HG02973 (cell line): ENCODE measurements around the gene MAD1L1.

Experiments used
- ATAC-seq: cut with Tn5 transposase; IDR thresholded peaks from one replicate; pipeline ENCODE4 v1.9.1; 2021; ENCODE audit warnings: moderate library complexity; ENCODE audit not compliant: unreplicated experiment

Gene MAD1L1

DNA sequence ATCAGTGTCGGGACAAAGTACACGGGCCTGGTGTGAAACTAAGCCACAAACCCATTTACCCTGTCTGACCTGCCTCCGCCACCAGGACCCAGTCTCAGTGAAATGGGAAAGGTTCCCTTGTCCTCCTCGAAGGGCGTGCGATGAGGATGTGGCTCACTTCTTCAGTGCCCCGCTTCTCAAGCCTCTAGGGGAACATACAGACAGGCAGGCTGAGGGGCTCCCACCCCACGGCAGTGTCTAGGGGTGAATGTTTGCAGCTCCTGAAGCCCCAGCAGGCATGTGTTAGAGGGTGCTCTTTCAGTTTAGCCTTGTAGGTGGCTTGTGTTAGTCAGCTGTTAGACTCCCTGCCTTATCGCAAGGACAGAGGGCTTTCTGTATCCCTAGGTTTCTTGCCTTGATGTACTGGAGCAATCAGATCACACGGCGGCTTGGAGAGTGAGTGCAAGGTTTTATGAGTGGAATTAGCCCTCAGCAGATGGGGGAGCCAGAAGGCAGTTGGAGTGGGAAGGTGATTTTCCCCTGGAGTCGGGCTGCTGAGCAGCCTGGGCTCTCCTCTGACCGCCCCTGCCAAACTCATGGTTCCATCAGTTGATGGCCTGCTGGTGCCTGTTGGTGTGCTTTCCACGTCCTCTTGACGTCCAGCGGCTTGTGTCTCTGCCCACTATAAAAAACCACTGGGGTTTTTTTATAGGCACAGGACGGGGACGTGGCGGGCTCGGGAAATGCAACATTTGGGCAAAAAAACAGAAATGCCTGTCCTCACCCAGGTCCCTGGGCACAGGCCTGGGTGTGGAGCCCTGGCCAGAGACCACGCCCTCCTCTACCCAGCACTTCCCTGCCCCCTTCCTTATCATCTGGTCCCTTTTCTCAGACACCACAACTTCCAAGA lies 10.0 kb upstream of the MAD1L1 start:
- no peak for ATAC-seq

DNA sequence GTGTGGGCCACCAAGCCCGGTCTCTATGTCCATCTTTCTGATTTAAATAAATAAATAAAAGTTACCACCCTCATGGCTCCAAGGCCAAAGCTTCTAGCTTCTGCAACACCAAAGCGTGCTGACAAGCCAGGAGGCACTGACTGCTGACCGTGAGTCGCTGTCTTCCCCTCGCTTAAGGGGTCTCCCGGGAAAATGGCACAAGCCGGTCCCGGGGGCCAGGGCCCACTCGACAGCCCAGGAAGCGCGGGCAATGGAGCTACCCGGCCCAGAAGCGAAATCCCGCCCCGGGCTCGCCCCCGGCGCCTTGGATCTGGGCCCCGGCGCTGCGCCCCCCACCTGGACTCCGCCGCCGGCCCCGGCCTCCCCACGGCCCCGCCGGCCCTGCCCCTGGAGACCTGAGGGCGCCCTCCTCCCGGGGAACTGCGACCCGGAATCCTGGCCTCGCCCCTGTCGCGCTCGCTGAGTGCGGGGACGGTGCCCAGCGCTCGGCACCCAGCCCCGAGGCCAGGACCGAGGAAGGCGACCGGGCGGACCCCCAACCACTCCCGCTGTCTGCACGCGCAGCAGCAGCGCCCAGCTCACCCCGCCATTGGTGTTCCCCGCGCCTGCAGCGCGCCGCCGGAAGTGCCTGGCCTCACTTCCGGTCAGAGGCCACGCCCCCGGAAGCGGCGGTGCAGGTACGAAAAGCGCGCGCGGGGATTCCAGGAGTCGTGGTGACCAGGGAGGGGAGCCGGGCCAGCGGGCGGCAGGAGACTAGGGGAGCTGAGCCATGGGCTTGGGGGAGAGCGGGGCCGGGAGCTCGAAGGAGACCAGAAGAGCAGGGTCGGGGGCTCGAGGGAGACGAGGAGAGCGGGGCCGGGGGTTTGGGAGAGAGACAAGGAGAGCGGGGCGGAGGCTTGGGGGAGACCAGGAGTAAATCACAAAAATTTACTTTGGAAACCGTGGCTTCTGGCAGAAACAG lies 9.1 kb upstream of the MAD1L1 start, which contains the start of the genes MRM2 and NUDT1:
MRM2 (minus strand) TSS at position 626 of the 961 bp plus-strand sequence; CDS start at position 590, 36 bp downstream.
NUDT1 (plus strand) TSS at position 647 of the 961 bp plus-strand sequence. CDS start 2,349 bp downstream, outside the sequence.
- ATAC-seq, result peak; percentile 47

DNA sequence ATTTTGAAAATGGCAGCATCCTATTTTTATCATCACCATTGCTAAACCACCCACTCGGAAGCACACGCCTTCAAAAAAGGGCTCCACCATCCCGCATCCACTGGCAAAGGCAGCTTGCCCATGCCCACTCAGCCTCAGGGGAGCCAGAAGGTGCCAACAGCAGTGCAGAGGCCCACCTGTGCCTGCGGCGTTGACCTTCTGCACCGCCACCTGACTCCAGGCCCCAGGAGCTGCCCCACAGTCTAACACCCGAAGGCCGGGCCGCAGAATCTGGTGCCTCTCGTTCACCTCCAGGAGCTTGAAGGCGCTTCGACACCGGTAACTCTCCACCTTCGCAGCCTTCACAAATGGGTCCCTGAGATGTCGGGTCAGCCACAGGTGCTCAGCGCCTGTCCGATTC lies 6.5 kb upstream of the MAD1L1 start:
- no peak for ATAC-seq

DNA sequence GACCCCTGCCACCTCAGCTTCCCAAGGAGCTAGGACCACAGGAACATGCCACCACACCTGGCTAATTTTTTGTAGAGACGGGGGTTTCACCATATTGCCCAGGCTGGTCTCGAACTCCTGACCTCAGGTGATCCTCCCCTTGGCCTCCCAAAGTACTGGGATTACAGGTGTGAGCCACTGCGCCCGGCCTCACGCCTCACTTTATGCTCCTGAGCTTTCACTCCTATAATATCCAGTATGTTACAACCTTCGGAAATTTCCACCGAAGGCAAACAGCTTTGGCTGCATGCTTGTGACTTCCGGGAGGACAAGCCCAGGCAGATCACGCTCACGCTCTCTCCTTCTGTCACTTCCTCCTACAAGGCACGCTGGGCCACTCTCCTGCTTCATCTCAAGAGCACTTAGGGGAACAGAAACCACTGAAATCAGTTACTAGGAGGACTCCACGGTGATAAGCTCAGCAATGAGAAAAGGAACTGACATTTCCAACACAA lies 4.4 kb upstream of the MAD1L1 start:
- peak; percentile 52 for ATAC-seq

DNA sequence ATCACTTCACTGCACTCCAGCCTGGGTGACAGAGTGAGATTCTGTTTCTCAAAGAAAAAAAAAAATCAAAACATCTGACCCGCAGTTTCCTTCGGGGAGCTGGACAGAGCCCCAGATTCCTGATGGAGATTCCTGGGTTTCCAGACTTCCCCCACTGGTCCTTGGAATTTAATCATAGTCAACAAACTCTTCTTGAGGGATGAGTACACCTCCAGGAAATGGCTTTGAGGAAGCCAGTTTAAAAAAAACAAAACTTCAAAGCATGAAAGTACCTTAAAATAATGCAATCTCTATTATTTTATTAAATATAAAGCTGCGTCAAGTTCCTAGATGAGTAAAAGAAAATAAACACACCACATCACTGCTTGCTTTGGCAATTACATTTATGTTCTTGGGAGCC lies 1.2 kb upstream of the MAD1L1 start:
- no peak for ATAC-seq

DNA sequence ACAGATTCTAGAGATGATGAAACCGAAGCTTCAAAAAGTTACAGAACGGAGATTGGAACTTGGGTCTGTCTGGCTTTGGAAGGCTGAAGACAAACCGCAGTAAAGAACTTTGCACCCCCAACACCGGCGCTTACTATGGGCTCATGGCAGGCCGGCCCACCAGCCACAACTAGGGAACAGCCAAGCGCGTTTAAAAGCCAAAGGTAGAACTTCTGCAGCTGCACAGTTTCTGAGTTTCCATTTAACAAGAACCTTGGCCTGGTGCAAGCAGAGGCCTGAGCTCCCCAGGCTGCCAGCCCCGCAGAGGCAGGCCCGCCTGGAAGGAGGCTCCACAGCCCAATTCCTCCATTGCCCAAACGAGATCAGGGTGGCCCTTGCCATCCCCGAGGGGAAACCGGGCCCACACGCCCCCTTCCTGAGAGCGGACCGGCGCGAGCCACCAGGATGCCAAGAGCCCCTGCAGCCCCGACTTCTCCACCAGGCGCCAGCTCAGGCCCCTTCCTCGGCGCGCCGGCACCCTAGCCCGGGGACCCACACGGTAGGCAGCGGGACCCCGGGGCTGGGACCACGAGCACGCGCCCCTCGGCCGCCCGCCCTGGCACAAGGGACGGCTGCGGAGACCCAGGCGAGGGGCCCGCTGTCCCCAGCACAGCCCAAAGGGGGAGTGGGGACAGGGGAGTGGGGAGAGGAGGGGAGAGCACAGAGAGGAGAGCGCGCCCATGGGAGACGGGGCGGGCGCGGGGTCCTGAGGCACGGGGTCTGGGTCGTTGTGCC lies 566 bp downstream of the MAD1L1 start:
- ATAC-seq, result peak; percentile 28

DNA sequence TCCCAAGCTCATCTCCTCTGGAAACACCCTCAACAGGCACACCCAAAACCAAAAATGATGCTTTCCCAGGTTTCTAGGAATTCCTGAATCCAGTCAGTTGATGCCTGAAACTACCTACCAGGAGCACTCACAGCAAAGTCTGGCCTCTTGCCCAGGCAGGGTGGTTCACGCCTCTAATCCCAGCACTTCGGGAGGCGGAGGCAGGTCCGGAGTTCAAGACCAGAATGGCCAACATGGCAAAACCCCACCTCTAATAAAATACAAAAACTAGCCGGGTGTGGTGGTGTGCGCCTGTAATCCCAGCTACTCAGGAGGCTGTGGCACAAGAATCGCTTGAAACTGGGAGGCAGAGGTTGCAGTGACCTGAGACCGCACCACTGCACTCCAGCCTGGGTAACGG lies 1.9 kb downstream of the MAD1L1 start:
- ATAC-seq, result no peak

DNA sequence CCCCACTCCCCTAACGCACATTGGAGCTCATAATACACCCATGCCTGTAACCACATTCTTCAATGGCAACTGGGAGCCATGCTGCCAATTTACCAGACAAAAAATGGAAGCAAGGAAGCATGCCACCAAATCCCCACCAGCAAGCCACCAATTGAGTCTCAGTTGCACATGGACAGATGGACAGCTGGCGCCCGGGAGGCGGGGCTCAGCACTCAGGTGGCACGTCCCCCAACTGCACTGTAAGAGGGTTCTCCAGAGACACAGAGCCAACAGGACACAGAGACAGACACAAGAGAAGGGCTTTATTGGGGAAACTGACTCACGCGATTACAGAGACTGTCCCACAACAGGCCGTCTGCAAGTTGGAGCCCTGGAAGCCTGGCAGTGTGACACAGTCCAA lies 2.5 kb downstream of the MAD1L1 start:
- no peak for ATAC-seq

DNA sequence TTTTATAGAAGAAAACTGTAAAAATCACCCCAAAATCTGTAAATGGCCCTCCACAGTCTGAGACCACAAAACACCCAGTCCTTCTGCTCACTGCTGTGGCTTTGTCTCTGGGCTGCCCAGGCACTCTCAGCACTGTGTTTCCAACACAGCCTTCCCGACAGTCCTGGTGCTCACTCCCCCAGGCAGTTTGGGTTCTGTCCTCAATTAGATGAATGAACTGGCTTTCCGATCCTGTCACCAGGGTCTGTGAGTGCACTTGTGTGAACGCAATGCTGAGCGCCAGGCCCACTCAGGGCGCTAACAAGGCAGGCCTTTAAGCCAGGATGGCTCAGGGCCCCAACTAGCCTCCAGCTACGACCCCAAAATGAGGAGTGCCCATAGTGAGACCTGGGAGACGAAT lies 3.3 kb downstream of the MAD1L1 start:
- ATAC-seq, result no peak

DNA sequence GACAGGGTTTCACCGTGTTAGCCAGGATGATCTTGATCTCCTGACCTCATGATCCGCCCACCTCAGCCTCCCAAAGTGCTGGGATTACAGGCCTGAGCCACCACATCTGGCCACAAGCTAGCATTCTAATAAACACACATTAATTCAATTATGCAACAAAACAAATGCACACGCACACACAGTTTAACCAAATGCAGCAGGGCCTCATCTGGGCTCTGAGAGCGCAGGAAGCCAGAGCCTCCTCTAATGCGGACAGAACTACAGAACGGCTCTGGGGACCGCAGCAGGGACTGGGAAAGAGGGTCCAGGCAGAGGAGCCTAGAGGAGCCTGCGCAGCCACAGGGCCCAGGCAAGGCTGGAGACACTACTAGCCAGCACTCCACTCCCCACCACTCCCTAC lies 3.8 kb downstream of the MAD1L1 start:
- no peak for ATAC-seq

DNA sequence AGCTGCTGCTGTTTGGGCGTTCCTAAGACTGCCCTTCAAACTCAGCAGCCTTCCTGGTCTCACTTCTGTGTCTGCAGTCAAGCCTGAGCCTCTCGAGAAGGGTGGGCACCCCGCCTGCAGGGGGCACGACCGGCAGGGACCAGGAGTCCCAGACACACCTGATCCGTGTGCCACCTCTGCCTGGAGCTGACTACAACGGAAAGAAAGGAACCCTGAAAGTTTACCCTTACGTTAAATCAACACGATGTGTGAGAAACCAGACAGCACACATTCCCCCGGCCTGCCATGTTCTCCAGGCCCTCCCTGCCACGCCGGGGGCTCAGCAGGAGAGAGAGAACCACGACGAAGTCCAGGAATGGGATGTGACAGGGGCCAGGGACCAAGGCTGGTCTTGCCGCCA lies 5.0 kb downstream of the MAD1L1 start:
- ATAC-seq, result no peak

DNA sequence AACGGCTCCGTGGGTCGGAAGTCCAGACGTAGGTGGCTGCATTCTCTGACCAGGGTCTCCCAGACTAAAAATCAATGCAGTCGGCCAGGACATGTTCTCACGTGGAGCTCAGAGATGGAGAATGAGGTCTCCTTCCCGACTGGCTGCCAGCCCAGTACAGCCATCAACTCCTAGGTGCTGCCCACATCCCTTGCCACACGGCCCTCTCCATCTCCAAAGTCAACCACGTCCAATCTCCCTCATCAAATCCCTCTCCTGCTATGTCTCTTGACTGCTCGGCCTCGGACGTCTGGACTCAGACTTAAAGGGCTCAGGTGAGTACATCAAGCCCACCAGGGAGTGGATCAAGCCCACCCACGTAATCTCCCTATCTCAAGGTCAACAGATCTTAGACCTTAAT lies 6.9 kb downstream of the MAD1L1 start:
- no peak for ATAC-seq

DNA sequence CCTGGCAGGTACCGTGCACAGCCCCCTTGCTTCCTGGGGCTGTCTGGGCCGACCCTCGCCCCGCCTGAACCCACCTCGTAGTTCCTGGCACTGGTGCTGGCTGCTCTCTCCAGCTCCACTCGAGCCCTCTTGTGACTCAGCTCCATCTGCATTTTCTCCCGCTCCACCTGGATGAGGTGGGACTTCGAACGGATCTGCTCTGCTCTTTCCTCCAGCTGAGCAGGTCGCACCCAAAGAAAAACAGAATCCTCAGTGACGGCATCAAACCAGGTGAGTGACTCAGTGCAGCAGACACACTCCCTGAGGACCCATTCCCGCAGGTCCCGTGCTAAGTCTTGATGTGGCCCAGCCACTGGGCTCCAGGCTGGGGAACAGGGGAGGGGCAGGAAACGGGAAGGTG lies 7.4 kb downstream of the MAD1L1 start:
- no peak for ATAC-seq

DNA sequence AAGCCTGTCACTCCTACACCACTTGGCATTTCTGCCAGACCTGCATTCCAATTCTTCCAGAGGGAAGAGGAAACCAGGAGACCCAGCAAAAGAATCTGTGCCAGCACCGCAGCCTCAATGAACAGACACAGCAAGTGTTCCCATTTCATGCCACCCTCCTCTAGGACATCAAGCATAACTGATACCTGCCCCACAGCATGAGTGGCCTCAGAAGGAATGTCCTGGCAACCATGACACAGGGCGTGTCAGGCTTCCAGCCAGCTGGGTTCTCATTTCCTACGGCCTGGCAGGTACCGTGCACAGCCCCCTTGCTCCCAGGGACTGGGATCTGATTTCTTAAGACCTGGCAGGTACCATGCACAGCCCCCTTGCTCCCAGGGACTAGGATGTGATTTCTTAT lies 7.8 kb downstream of the MAD1L1 start:
- ATAC-seq, result no peak

DNA sequence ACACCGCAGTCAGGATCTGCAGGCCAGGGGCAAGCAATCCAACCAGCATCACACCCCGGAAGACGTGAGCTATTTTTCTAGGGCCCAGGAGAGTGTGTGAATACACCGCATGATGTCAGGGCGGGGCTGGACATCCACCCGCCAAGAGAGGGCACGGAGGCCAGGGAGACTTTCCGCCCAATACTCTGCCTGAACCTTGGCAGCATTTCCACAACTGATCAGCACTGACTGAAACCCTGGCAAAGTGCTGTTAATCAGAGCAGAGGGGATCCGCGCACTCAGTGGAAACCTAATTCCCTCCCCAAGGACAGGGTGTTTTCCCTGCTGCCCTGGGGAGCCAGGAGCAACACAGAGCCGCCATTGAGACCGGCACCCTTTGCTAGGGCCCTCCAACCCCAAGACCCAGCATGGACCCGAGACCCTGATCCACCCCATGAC lies 8.2 kb downstream of the MAD1L1 start:
- no peak for ATAC-seq

DNA sequence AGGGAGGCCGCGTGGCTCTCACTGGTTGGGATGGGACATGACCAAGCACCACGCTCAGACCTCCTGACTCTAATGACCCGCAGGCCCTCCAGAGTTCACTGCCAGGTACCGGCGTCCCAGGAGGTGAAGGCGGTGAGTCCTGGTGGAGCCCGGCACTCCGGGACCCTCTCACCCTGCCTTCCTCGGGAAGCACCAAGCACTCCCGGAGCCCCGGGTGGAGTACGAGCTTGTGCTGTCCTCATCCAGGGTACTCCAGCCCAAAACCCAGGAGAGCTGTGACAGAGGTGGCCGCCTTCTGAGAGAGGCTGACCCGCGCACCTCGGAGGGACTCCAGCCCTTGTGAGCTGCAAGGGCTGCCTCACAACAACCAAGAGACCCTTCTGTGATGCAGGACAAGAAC lies 9.4 kb downstream of the MAD1L1 start:
- no peak for ATAC-seq

DNA sequence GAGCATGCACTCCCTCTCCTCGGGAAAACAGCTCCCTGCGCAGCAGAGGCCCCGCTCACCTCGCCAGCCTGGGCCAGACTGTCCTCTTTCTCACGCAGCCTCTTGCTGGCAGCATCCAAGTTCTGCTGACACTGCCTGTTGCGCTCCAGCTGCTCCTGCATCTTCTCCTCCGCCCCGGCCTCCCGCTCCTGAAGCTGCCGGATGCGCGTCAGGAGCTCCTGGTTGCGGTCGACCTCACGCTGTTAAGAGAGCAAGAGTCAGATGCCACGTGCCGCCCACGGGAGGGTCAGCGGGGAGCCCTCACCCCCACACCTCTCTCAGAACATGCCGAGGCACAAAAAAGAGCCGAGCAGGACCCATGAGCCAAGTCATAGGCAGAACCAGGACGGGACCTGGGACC lies 10.2 kb downstream of the MAD1L1 start:
- no peak for ATAC-seq

DNA sequence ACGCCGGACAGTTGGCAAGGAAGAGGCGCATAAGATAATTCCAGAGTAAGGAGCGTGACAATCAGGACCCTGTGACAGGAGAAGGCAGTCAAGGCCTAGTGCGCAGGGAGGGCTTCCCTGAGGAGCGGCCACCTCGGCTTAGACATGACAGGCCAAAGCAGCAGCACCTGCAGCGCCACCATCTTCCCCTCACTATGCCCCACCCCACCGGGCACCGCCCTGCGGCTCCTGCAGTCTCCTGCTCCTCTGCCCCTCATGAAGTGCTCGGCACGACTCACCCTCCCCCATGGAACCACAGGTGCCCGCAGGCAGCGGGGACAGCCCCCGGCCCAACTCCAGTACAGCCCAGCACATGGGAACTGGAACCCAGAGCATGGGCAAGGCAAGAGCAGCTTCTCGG lies 11.8 kb downstream of the MAD1L1 start:
- ATAC-seq, result no peak

DNA sequence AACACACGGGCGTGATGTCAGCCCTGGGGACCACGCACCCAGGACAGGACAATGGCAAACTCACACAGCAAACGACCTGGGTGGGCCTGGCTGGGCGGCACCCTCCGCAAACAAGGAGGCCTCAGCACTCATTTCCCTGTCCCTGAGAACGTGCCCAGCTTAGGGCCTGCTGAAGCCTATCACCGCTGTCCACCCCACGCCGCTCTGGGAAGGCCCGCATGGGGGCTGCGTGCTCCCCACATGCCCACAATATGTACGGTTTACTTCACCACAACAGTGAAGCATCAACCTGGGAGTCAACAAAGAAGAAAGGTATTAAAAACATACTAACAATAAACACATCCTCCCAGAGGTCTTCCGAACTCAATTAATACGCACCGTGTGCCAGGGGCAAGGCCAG lies 12.2 kb downstream of the MAD1L1 start:
- no peak for ATAC-seq

DNA sequence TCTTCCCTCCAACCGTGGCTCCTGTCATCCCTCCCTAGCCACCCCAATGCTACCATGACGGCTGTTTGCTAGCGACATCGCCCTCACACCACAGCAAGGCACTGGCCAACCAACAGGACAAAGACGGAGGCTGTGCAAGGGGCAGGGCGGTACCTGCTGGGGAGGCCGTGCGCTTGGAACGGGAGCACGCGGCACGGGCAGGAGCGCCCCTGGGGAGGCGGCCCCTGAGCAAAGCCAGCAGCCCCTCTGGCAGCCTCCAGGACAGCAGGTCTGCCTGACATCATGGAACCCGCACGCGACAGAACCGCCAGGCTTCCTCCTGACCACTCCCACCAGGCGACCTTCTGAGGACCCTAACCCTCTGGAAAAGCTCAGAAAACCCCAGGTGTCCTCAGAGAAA lies 12.7 kb downstream of the MAD1L1 start:
- no peak for ATAC-seq

DNA sequence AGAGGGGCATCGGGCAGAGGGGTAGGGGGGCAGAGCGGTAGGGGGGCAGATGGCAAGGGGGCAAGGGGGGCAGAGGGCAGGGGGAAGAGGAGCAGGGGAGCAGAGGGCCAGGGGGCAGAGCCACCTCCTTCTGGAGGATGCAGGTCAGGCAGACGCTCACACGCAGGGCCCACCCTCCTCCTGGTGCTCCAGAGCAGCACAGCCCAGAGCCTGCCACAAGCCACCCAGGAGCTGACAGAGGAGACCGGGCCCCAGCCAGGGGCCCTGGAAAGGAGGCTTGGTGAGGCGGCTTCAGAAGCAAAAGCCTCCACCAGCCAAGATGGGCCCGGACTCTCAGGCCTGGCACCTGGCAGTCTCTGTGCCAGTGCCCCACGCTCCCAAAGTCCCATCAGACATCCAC lies 13.1 kb downstream of the MAD1L1 start:
- ATAC-seq, result no peak
